CD4-positive, alpha-beta T cell treated with Interleukin-1 beta for 1 hour (primary cell): ENCODE measurements around the gene ABCD1.
"Not testable (repeated sequence)": the region's sequence is repeated elsewhere in the genome, so short reads cannot be mapped to it uniquely, and the experiment has no call there.

Experiments
- DNase-seq, 2 donors: peaks; one replicate each; pipeline ENCODE4 v3.0.0-alpha.2; 2020 to 2022

Gene ABCD1

DNA sequence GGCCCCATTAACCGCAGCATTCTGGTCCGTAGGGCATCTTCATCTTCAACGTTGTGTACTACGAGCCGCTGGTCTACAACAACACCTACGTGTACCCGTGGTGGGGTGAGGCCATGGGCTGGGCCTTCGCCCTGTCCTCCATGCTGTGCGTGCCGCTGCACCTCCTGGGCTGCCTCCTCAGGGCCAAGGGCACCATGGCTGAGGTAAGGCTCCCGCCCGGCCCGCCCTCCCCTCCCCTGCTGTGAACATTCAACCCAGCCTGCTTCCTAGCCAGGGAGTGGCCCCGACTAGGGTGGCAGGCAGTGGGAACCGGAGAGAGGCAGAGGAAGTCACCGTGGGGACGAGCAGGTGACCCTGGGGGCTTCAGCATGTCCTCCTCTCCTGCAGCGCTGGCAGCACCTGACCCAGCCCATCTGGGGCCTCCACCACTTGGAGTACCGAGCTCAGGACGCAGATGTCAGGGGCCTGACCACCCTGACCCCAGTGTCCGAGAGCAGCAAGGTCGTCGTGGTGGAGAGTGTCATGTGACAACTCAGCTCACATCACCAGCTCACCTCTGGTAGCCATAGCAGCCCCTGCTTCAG, 29.9 kb upstream of the ABCD1 start:
- no peak for DNase-seq

DNA sequence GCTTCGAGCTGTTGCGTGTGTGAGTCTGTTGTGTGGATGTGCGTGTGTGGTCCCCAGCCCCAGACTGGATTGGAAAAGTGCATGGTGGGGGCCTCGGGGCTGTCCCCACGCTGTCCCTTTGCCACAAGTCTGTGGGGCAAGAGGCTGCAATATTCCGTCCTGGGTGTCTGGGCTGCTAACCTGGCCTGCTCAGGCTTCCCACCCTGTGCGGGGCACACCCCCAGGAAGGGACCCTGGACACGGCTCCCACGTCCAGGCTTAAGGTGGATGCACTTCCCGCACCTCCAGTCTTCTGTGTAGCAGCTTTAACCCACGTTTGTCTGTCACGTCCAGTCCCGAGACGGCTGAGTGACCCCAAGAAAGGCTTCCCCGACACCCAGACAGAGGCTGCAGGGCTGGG, 28.6 kb upstream of the ABCD1 start:
- no peak for DNase-seq

DNA sequence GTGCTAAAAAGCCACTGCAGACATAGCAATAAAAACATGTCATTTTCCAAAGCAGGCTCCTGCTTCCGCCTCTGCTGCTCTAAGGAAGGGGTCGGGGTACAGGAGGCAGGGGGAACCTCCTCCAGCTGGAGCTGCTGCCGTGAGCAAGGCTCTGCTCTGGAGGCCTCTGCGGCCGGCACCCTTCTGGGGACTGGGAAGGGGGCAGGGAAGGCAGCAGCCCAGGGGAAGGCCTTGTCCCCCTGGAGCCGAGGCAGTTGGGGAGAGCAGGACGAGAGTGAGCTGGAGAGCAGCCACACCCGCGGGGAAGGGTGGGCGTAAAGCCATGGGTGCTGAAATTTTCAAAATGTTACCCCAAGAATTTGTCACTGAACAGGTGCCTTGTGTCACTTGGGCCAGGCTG, 28.1 kb upstream of the ABCD1 start:
- DNase-seq, result not testable (repeated sequence)

DNA sequence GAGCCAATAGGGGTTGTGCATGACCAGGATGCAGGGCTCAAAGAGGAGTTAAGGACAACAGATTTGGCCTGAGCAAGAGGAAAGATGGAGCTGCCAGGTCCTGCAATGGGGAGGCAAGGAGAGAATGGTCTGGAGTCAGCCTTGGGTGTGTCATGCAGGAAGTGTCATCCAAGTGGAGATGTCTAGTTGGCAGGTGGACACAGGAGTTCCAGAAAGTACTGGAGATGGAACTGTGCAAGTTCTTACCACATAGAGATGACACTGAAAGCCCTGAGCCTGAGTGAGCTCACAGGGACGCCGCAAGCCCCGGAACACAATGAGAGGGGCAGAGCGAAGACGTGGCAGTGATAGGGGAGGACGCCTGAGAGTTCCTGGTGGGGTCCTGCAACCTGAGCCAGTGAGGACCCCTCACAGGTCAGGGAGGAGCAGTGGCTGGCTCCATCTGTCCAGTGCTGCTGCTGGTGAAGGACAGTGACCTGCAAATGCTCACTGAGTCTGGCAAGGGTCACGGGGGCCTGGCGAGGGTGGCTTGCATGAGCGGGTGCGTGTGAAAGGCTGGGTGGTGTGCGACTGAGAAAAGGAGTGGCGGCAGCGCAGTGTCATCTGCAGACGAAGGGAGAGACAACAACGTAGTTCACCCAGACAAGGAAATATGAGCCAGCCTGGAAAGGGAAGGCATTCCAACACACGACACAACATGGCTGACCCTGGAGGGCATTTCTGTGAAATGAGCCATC, 27.5 kb upstream of the ABCD1 start:
- DNase-seq, result not testable (repeated sequence)

DNA sequence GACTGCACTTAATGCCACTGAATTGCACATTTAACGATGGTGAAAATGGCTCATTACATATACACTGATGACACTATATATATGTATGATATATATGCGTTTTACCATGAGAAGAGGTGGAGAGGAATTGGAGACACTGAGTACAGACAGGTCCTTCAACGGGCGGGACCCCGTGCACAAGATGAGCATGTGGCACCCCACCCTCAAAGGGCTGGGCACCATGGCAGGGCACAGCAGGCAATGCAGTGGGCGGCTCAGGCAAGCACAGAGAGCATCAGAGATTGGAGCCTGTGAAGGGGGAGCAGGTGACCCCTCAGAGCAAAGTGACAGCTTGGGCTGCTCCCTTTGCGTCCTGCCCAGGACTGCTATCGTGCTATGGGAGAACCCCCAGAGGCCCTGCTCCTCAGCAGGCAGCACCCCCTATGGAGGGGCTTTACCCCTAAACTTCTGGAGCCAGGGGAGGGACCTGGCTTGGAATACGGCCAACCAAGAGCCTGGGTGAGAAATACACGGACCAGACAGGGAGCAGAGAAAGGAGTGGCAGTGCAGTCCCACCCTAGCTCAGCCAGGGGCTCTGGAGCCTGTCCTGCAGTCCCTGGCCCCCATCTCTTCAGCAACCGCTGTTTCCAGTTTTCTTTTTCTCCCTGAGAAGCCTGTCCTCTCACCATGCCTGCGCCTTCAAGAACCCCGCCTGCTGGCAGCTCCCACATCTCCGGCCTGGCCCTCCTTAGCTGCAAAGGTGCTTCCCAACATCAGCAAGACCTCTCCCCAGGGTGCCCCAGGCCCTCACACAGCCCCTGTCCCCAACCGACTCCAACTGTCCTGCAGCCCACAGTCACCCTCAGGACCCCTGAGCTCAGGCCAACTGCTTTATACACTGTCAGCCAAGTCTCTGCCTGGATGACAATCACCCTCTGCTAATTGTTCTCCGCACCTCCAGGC, 26.5 kb upstream of the ABCD1 start:
- DNase-seq, result no peak

DNA sequence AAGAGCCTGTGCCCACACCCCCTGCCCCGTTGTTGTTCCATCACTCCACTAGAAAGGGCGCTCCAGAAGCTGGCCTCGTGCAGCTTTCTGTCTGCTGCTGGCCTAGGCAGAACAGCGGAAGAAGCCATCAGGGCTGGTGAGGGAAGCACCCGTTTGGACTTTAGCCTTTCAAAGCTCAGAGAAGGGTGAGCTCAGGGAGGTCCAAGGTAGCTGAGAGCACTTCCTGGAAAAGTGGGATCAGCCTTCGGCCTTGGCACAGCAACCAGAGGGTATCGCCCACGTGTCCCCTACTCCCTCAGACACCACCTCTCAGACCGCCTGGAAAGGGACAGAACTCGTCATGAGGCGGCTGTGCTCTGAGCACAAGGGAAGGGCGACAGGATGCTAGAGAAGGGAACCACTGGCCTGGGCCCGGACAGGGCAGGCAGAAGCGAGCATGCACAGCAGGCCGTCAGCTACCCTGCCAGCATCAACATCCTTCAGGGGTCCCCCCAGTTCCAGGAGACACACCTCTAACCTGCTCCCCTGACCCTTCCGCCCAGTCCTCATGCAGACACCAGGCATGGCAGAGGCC, 25.4 kb upstream of the ABCD1 start:
- DNase-seq, result not testable (repeated sequence)

DNA sequence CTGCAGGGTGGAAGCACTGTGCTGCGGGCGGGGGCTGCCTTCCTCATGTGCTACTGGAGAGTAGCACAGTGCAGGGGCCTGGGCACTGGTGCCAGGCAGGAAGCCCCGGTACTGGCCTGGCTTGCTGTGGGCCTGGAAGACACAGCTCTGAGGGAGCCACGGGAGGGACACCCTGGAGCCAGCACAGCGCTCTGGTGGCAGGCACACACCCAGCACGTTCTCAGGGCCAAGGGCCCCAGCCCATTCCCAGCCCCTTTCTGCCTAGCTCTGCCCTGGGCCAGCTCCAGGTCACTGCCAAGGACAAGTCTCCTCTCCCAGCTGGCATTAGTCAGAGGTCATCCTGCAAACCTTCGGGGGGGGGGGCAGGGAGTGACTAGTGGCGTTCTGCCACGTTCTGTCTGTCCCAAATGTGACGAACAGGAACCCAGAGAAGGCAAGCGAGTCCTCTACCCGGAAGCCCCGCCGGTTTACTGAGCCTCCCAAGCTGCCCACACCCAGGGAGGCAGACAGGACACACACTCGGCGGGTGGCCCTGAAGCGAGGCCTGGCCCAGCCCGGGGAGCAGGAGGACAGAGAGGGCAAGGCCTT, 24.8 kb upstream of the ABCD1 start:
- not testable (repeated sequence) for DNase-seq

DNA sequence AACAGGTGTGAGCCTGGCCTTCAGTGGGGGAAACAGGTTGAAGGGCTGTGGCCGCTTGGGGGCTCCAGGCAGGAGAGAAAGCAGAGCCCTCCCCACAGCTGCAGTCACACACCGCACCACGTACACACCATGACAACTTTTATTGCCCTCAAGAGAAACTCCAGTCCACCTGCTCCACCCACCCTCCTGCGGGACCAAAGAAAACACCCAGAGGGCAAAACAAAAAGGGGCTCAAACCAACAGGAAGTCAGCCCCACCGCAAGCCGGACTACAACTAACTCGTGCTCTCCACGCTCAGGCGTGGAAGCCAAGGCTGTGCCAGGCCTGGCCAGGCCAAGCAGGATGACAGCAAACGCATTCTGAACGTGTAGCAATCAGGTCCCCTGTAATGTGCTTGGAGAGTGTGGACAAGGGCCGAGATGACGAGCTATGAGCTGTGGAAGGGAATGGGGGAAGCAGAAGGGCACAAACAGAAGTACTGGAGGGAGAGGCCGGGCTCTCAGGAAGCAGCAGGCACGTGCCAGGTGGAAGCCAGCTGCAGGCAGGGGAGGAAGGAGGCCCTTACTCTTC, 24.2 kb upstream of the ABCD1 start:
- no peak for DNase-seq

DNA sequence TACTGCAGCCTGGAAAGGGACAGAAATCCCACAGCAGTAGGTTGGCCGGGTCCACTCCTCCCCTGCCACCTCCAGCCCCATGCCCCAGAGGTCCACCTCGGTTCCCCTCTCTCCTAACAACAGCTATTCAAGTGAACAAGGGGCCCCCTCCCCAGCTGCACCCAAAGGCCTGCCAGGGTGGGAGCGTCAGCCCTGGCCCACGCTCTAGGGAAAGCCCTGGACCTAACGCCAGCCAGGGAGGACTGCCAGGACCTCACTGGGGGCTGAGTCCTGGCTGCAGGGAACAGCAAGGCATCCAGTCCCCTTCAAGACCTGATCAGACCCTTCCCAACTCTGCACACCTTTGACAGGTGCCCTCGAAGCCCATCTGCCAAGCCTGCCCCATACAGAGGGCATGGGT, 23.7 kb upstream of the ABCD1 start:
- DNase-seq, result no peak

DNA sequence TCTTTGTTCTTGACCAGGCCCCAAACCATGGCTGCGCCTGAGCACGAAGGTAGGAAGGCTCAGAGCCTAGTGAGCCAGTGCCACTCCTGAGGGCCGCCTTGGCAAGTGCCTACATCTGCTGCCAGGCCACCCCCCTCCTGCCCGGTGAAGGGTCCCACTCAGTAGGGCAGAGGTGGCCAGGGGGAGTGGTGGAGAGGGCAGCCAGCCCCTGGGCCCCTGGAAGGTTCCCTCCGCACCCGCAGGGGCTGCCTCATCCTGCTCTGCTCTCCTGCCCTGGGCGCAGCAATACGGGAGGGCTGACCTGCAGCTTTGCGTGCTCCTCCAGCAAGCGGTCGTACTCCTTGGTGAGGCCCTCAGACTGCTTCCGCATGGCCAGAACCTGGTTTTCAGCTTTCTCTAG, 22.9 kb upstream of the ABCD1 start:
- no peak for DNase-seq

DNA sequence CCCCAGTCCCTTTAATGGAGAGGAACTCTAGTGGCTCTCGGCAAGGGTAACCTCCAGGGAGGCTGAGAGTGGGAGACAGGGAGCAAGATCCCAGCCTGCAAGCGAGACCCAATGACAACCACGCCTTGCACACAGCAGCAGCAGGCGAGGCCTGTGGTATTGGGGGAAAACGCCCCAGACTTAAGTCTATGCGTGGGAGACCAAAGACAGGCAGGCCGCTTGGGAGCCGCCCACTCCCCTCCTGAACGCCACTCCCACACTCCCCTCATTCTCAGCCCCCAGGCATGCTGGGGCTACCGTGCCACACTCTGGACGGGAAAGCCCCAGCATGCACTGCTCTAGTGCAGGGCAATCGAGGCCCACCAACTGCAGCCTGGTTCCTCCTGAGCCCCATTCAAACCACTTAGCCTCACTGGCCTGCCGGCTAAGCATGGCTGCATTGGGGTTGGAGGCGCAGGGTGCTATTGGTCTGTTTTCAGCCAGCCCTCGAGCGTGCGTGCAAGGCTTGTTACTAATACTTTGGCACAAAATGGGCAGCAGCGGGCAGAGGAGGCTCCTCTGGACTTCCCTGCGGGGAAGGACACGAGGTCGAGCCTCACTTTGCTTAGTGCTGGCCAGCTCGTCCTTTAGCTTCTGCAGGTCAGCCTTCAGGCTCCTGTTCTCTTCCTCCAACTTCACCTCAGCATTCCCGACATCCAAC, 22.2 kb upstream of the ABCD1 start:
- no peak for DNase-seq

DNA sequence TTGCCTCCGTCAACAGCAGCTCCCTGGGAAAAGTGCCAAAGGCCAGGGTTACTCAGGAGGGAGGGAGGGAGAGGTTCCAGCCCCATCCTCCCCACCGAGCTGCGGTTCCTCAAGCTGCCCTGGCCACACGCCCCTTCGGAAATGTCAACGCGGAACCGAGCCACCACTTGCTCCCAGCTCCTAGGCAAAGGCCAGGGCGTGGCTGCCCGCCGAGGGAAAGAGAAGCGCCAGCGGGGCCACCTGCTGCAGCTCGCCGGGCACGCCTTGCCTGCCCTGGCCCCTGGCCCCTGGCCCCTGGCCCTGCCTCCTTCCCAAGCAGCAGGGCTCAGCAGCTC, 21.7 kb upstream of the ABCD1 start:
- DNase-seq, result no peak

DNA sequence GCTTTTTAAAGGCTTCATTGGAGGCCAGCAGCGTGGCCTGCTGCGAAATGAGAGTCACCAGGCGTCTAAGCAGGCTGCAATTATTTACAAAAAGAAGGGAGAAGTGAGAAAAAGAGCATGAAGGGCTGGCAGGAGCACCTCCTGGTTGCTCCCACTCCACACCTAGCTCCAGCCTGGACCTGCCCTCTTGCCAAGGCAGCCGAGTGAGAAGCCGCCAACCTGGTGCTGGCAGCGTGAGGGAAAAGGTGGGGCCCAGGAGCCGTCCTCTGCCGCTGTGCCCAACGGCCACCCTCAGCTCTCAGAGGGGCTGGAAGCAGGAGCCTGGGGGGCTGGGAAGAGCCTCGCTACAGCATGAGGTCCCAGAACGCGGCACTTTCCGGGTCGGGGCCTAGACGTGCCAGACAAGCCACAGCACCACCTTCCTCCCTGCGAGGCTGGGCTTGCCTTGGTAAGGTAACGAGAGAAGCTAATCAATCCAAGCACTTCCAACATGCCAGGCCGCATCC, 20.6 kb upstream of the ABCD1 start:
- no peak for DNase-seq

DNA sequence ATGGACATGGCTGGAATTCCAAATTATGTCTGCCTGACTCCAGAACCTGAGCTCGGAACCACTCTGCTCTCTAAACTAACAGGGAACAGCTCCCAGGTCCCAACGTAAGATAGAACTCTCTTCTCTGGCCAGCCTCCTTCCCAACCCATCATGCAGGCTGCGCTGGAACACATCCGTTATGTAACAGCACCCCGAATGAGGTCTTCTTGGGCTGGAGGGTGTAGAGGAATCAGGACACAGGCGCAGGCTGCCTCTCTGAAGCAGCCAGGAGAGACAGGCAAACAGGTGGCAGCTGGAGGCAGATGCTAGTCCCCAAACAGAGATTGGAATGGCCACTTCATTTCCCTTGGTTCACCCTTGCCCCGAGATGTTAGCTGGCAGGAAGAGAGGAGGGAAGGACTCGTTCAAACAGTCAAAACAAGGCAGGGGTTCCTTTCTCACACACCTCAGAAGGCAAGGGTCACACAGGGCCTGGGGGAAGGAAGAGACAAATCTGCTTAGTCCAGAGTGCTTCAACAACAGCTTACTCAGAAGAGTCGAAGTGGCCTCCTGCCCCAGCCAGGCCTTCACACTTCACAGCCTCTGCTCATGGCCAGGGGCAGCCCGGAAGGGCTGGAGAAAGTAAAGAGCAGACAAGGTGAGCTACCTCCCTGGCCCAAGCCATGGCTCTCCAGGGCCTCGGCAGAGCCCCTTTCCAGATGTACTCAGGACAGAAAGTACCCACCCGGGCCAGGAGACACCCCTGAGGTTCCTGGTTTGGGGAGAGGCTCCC, 19.8 kb upstream of the ABCD1 start:
- DNase-seq, result not testable (repeated sequence)

DNA sequence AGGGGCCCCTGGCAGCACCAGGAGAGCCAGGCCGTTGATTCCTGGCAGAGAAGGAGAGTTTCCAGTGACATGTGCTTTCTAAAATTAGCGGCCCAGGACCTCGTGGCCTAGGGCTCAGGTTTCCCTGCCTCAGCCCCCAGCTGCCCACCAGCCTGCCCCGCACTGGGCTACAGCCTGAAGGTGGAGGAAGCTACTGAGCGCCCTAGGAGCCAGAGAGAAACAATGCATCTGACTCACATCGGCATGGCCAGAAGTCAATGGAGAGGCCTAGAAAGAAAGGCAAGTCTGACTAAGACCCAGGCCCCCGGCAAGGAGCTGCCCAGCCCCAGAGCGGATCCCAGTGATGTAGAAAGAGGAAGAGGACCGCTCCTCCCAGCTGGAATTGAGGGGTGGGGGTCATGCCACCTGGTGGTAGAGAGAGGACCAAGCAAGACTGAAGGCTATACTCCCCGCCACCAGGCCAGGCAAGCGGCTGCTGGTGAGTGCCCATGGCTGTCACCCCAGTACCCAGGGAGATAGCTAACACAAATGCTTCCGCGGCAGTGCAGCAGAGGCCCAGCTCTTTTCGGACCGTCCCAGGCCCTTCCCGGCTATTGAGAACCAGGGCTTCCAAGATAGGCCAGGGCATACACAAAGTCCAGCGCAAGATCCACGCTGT, 19.1 kb upstream of the ABCD1 start:
- DNase-seq, result not testable (repeated sequence)

DNA sequence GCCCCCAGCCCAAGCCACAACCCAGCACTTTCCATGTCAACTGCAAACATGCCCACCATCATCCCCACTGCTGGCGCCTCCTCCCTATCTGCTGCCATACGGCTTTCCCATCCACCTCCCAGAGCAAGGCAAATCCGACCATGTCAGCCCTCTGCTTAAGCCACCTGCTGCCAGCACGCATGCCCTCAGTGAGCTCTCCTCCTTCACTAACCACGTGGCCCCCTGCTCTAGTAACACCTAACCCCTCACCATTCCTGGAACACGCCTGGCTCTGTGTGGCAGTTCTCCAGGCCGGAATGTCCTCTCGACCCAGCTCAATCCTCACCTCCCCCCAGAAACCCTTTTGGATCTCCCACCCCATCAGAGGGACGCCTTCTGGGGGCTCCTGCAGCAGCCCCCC, 17.9 kb upstream of the ABCD1 start:
- DNase-seq, result no peak

DNA sequence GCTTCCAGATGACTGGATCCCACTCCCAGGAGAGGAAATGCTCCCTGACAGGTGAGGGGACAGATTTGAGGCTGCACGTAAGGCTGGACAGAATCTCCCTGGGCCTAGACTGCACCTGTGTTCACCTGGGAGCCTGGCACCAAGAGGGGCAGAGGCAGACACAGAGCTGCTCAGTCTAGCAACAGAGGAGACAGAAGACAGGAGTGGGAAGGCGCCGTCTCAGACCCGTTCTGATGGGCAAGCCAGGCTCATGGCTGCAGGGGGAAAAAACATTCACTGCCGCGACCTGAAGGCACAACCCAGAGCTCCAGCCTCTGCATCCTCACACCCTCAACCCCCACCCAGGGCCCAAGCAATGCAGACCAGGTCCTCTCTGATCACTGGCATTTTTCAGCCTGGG, 17.2 kb upstream of the ABCD1 start:
- no peak for DNase-seq

DNA sequence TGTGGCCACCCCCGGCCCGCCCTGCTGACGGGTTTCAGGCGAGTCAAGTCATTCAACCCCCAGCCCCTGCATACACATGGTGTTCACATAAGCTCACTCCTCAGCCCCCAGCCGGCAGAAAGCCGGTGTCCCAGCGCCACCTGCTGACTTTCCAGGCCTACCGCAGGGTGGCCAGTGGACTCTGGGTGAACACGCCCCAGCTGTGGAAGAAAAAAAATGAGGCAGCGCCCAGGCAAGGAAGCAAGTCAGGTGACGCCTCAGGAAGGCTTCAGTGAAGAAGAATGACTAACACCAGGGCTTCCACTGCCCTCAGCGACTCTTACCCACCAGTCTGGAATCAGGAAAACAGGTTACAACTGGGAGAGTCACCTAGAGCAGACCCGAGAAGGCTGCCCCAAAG, 16.2 kb upstream of the ABCD1 start:
- DNase-seq, result peak; percentile 37 to 49

DNA sequence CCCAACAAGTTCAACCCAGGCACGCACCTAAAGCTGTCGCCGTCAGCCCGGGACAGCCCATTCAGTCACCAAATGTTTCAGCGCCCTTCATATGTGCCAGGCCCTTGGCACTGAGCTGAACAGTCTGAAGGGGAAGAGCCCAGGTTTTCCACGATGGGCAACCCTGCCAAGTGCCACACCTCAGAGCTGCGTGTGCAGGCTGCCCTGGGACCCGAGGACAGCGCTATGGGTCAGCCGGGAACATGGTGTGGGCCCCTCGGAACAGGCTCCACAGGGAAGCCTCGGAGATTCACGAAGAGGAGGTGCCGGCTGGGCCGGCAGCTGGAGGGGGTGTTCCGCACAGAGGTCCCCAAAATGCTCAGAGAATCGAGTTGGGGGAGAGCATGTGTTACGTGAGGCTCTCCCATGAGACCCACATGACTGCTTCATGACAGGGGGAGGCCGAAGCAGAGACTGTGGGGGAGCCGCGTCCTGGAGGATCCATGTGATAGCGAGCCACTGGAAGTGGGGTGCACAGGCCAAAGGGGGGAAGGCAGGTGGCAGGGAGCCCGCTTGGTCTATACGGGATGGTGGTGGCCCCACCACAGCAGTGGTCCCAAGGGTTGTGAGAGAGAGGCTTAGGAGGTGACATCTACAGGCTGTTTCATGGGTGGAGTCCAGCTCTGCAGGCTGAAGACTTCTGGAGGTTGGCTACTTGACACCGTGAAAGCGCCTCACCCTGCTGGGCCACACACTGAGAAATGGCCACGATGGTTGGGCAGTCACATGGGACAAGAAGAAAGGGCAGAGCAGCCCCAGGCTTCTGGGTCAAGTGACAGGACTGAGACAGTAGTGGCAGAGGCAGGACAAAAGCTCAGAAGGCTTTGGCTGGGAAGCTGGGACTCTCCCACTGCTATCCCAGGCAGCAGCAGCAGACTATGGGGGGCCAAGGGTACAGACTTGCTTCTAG, 14.7 kb upstream of the ABCD1 start:
- DNase-seq, result no peak
